Bronchial epithelial cell (primary cell): ENCODE results near the gene PRRG4. TPM values are rescaled to one million over a fixed set of nuclear protein-coding genes. Genes with fewer than 3 reads are reported as not detected.
A peak's percentile ranks its signal among the peaks of the same experiment; 100 is the strongest.
"Not testable (repeated sequence)": the region's sequence is repeated elsewhere in the genome, so short reads cannot be mapped to it uniquely, and the experiment has no call there.

Experiments
- DNase-seq: peaks from one replicate; pipeline ENCODE4 v3.0.0-alpha.2; 2010; ENCODE audit warnings: low read depth
- FAIRE-seq: peaks from 2 replicates; lab custom pipeline; 2011; peaks lifted over from hg19 to GRCh38; lab: Jason Lieb, UNC
- H3K27me3 ChIP-seq: 2 replicates; pipeline ENCODE4 v1.5.1; 2011; ENCODE audit warnings: low read length; ENCODE audit not compliant: control insufficient read depth, insufficient read depth
- H3K36me3 ChIP-seq: 2 replicates; pipeline ENCODE4 v1.5.1; 2011; ENCODE audit warnings: low read length; ENCODE audit not compliant: control insufficient read depth, insufficient read depth
- H3K4me3 ChIP-seq: 2 replicates; pipeline ENCODE4 v1.5.1; 2011; ENCODE audit warnings: mild to moderate bottlenecking, low read depth, low read length, control low read depth
- total RNA-seq: library from RNA; depleted of rRNA; stranded (reverse); fragments of >200 nt; gene quantifications from 2 replicates; pipeline ENCODE4 v1.2.1, GENCODE V29; 2014
- TF ChIP-seq, protein P1 (sequence below): IDR thresholded peaks from 2 replicates; pipeline ENCODE4 v1.5.1; 2011; ENCODE audit warnings: mild to moderate bottlenecking, moderate library complexity, low read length, control low read depth, inconsistent platforms; ENCODE audit not compliant: insufficient read depth, severe bottlenecking

PRRG4 gene
- total RNA-seq, 1 donor from 2014 or later = 3.7 TPM

DNA sequence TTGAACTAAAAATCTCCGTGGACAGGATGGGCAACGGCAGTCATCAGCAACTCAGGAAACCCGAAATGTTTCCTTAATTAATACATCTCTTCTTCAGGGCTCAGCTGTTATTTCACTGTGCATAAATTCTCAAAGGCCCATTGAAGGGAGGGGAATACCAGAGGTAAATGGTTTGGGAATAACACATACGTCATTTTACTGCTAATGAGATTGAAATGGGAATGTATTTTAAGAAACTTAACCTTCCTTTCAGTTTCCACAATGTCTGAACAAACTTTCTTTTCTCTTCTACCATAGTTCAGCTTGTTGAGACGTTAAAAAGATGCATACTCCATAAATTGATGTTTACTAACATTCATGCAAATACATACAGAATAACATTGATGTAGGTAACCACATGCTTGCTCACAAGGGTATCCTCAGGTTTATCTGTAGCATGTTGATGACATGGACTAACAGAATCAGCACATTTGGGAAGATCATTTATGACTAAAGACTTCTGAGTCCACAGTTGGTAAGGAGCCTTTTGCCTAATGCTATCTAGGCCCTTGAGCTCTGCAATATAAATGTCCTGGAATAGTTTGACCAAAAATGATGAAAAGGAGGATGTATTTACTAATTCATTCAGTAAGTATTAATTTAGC is 7.7 kb upstream of the PRRG4 start:
- H3K4me3 ChIP-seq = no peak overlapping the region
- FAIRE-seq (no peak), DNase-seq (no peak)
- H3K27me3 ChIP-seq = no peaks in the 10 kb centered on the region
- TF ChIP-seq, protein P1, sequence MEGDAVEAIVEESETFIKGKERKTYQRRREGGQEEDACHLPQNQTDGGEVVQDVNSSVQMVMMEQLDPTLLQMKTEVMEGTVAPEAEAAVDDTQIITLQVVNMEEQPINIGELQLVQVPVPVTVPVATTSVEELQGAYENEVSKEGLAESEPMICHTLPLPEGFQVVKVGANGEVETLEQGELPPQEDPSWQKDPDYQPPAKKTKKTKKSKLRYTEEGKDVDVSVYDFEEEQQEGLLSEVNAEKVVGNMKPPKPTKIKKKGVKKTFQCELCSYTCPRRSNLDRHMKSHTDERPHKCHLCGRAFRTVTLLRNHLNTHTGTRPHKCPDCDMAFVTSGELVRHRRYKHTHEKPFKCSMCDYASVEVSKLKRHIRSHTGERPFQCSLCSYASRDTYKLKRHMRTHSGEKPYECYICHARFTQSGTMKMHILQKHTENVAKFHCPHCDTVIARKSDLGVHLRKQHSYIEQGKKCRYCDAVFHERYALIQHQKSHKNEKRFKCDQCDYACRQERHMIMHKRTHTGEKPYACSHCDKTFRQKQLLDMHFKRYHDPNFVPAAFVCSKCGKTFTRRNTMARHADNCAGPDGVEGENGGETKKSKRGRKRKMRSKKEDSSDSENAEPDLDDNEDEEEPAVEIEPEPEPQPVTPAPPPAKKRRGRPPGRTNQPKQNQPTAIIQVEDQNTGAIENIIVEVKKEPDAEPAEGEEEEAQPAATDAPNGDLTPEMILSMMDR = no peak
- no peaks in the 10 kb centered on the region for H3K36me3 ChIP-seq

DNA sequence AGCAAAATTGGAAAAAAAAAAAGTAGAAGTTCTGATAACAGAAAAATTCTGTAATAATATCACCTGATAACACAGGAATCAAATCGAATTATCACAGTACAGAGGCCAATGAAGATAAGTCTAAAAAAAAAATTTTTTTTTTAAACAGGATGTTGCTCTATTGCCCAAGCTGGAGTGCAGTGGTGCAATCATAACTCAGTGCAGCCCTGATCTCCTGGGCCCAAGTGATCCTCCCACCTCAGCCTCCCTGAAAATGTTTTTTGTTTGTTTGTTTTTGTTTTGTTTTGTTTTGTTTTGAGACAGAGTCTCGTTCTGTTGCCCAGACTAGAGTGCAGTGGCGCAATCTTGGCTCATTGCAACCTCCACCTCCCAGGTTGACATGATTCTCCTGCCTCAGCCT is 6.1 kb upstream of the PRRG4 start:
- not testable (repeated sequence) for H3K27me3 ChIP-seq, DNase-seq, H3K4me3 ChIP-seq, H3K36me3 ChIP-seq, FAIRE-seq

DNA sequence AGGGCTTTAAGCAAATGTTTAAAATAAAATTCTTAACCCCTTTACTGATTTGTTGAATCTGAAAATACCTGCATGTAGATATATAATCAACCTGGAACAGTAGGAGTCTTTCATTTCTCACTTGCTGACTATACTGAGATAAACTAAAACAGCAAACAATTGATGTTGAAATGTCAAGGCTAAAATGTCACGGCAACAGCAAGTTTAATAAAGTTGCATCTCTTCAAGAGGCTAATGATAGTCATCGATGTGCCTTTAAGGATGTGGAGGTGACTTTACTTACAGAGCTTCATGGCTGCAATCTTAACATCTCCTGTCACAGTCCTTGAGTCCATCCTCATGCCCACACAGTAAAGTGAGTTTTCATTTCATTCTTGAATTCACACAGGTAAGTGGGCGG is 3.6 kb upstream of the PRRG4 start:
- TF ChIP-seq, protein P1 = no peak
- DNase-seq (no peak), FAIRE-seq (no peak)
- no peaks in the 10 kb centered on the region for H3K36me3 ChIP-seq
- no peaks in the 10 kb centered on the region for H3K27me3 ChIP-seq
- H3K4me3 ChIP-seq = no peak overlapping the region

DNA sequence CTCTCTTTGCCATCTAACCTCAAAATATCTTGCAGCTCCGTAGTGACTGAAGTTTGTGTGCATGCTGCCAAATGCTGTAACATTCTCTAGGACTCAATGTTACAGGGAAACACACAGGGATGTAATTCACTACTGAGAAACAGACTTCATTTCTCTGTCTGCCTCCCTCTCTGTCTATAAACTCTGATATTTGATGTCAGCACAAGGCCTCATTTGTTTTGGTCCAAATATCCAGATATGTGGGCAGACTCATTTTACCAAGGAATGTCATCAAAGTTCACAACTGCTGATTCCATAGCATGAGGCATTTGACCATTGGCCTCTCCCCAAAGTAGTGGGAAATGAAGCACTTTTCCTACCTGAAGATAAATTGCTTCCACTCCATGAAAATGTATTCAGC is 2.5 kb upstream of the PRRG4 start:
- no peak overlapping the region for H3K4me3 ChIP-seq
- peaks cover 1% of the 10 kb centered on the region for H3K36me3 ChIP-seq
- FAIRE-seq = no peak
- no peak for DNase-seq
- H3K27me3 ChIP-seq = no peaks in the 10 kb centered on the region
- TF ChIP-seq, protein P1 = no peak

DNA sequence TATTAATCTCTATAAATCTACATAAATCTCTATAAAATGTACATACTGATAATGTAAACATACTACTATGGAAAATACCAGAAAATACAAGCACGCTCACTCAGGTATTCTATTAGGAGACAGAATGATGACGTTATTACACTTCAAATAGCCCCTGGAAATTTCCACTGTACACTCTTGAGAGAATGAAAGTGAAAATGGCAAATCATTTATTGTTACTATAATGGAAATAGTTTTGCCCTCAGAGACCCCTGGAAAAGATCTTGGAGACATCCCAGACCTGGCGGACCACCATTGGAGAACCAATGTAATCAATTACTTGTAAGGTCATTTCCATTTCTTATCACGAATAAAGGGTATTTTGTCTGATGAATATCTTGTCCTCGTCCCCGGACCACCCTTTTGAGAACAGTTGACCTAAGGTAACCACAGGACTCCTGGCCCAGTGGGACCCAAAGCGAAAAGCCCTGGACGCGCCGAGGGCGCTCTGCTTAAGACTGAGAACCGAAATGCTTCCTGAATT is 509 bp upstream of the PRRG4 start:
- peak overlapping the region; percentile 56 for H3K4me3 ChIP-seq
- no peak for FAIRE-seq
- DNase-seq = peak; percentile 52
- TF ChIP-seq, protein P1 = no peak
- peaks cover 1% of the 10 kb centered on the region for H3K36me3 ChIP-seq
- no peaks in the 10 kb centered on the region for H3K27me3 ChIP-seq

DNA sequence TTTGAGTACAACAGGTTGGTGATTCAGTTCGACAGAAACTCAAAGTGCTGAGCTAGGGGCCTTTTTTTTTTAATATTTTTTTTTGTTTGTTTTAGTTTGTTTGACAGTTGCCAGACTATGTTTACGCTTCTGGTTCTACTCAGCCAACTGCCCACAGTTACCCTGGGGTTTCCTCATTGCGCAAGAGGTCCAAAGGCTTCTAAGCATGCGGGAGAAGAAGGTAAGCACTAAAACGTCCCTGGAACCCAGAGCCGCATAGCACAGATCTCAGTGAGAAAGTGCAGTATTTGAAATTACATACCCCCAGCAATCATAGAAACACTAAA is 649 bp downstream of the PRRG4 start:
- TF ChIP-seq, protein P1 = no peak
- Histone ChIP-seq H3K4me3 (peak overlapping the region; percentile 56), H3K27me3 (no peaks in the 10 kb centered on the region), H3K36me3 (peaks cover 1% of the 10 kb centered on the region)
- FAIRE-seq (no peak), DNase-seq (peak; percentile 79)
